Tibial artery (tissue), 4 donors: ENCODE results near the gene PTP4A2.
A peak's percentile ranks its signal among the peaks of the same experiment; 100 is the strongest.

ENCODE experiments used
- DNase-seq, 2 donors: peaks; one replicate each; pipeline ENCODE4 v3.0.0-alpha.2; 2019
- H3K27ac ChIP-seq, 2 donors: fragments of 200-600 bp; sonication (generic) in 1 of 2; 1 replicate in 1 of 2; 2 replicates in 1 of 2; pipeline ENCODE4 v1.5.1; 2018 to 2019; ENCODE audit warnings: mild to moderate bottlenecking in 1 of 2
- H3K27me3 ChIP-seq, 2 donors: fragments of 200-600 bp; sonication (generic) in 1 of 2; one replicate each; pipeline versions ENCODE4 v1.5.1 to v1.6.0; 2016 to 2019
- H3K36me3 ChIP-seq, 3 donors: fragments of 200-600 bp; sonication (generic) in 2 of 3; one replicate each; pipeline ENCODE4 v1.5.1; 2016 to 2019; ENCODE audit warnings: mild to moderate bottlenecking in 2 of 3
- H3K4me1 ChIP-seq, 4 donors: fragments of 200-600 bp; sonication (generic) in 2 of 4; 1 replicate in 3 of 4; 2 replicates in 1 of 4; pipeline ENCODE4 v1.5.1; 2016 to 2019
- H3K4me3 ChIP-seq, 2 donors: fragments of 200-600 bp; sonication (generic) in 1 of 2; 1 replicate in 1 of 2; 2 replicates in 1 of 2; pipeline ENCODE4 v1.5.1; 2018 to 2019; ENCODE audit warnings: mild to moderate bottlenecking in 2 of 2
- H3K9me3 ChIP-seq, 3 donors: fragments of 200-600 bp; sonication (generic) in 1 of 3; one replicate each; pipeline ENCODE4 v1.5.1; 2016 to 2019
- CTCF ChIP-seq, 2 experiments: fragments of 200-600 bp in 1 of 2; fragments of 450-650 bp in 1 of 2; IDR thresholded peaks; one replicate each; pipeline ENCODE4 v1.5.1; 2017 to 2019; ENCODE audit warnings: antibody characterized with exemption in 2 of 2, mild to moderate bottlenecking in 1 of 2, moderate library complexity in 1 of 2
- intact Hi-C: fragments of 100-400 bp; cut with DNase I; formaldehyde crosslinking; loops from one replicate; pipeline ENCODE4 v1.15.0; 2023; ENCODE audit warnings: low total_unique reads

PTP4A2 gene

GRCh38 chr1:31981456-31981839 lies 43.3 kb upstream of the PTP4A2 start:
- Histone ChIP-seq H3K36me3 (no peaks in the 10 kb centered on the region), H3K27ac (no peak overlapping the region), H3K4me1 (peaks cover 0 to 19% (median 11%) of the 10 kb centered on the region in 4 donors), H3K9me3 (no peaks in the 10 kb centered on the region), H3K4me3 (no peak overlapping the region), H3K27me3 (no peaks in the 10 kb centered on the region)
- intact Hi-C loops, result no loop called here
- no peak for TF ChIP-seq CTCF (IDR thresholded peaks at IDR 0.05)
- DNase-seq, result no peak

- no peak overlapping the region for H3K4me3 ChIP-seq
- peaks cover 0 to 19% (median 11%) of the 10 kb centered on the region in 4 donors for H3K4me1 ChIP-seq
- intact Hi-C loops, result no loop called here
- H3K27me3 ChIP-seq, result no peaks in the 10 kb centered on the region
- H3K27ac ChIP-seq, result no peak overlapping the region
- DNase-seq, result no peak
- no peak for TF ChIP-seq CTCF (IDR thresholded peaks at IDR 0.05)
- no peaks in the 10 kb centered on the region for H3K9me3 ChIP-seq
- no peaks in the 10 kb centered on the region for H3K36me3 ChIP-seq
Measured at GRCh38 chr1:31980835-31981455, 42.8 kb upstream of the PTP4A2 start.

- Histone ChIP-seq H3K9me3 (no peaks in the 10 kb centered on the region), H3K27me3 (no peaks in the 10 kb centered on the region), H3K36me3 (no peaks in the 10 kb centered on the region), H3K27ac (no peak overlapping the region), H3K4me3 (no peak overlapping the region), H3K4me1 (peaks cover 0 to 16% (median 9%) of the 10 kb centered on the region in 4 donors)
- intact Hi-C loops, result no loop called here
- no peak for DNase-seq
- TF ChIP-seq CTCF (IDR thresholded peaks at IDR 0.05), result no peak
Measured at GRCh38 chr1:31978843-31979400, 40.8 kb upstream of the PTP4A2 start.

- intact Hi-C loops, result no loop called here
- peak; percentile 35 to 40 for TF ChIP-seq CTCF (IDR thresholded peaks at IDR 0.05)
- H3K36me3 ChIP-seq, result no peaks in the 10 kb centered on the region
- no peaks in the 10 kb centered on the region for H3K27me3 ChIP-seq
- H3K9me3 ChIP-seq, result no peaks in the 10 kb centered on the region
- no peak overlapping the region for H3K4me3 ChIP-seq
- peak overlapping the region in 1 of 2 donors; percentile 57 for H3K27ac ChIP-seq
- no peak for DNase-seq
- H3K4me1 ChIP-seq, result peaks cover 0 to 16% (median 9%) of the 10 kb centered on the region in 4 donors
Measured at GRCh38 chr1:31977385-31978131, 39.4 kb upstream of the PTP4A2 start.

GRCh38 chr1:31976401-31976800 lies 38.2 kb upstream of the PTP4A2 start:
- Histone ChIP-seq H3K27me3 (no peaks in the 10 kb centered on the region), H3K4me1 (peaks cover 0 to 16% (median 9%) of the 10 kb centered on the region in 4 donors), H3K9me3 (no peaks in the 10 kb centered on the region), H3K27ac (no peak overlapping the region), H3K4me3 (no peak overlapping the region), H3K36me3 (no peaks in the 10 kb centered on the region)
- TF ChIP-seq CTCF (IDR thresholded peaks at IDR 0.05), result no peak
- intact Hi-C loops, result no loop called here
- DNase-seq, result no peak
